GM18870 (cell line): ENCODE measurements around the gene GBF1.

Source experiments
- ATAC-seq: cut with Tn5 transposase; IDR thresholded peaks from one replicate; pipeline ENCODE4 v1.9.1; 2021; ENCODE audit warnings: moderate library complexity; ENCODE audit not compliant: unreplicated experiment

Gene GBF1

GRCh38 chr10:102420714-102421506 is 175.6 kb downstream of the GBF1 start, which contains the start of gene FBXL15:
Gene FBXL15, plus strand, starts transcription at chr10:102420836. Its CDS starts 294 bp downstream, at chr10:102421130.
- ATAC-seq: peak; percentile 67

- ATAC-seq: no peak
Observed at GRCh38 chr10:102421507-102421756, 176.1 kb downstream of the GBF1 start.

GRCh38 chr10:102421757-102422512 is 176.6 kb downstream of the GBF1 start:
- ATAC-seq: peak; percentile 1

GRCh38 chr10:102422545-102423129 is 177.3 kb downstream of the GBF1 start:
- no peak for ATAC-seq

GRCh38 chr10:102423372-102423968 is 178.1 kb downstream of the GBF1 start:
- no peak for ATAC-seq

GRCh38 chr10:102424145-102424544 is 178.8 kb downstream of the GBF1 start:
- no peak for ATAC-seq

GRCh38 chr10:102424916-102425315 is 179.6 kb downstream of the GBF1 start:
- no peak for ATAC-seq

GRCh38 chr10:102425444-102425843 is 180.1 kb downstream of the GBF1 start:
- ATAC-seq: no peak

GRCh38 chr10:102426803-102427287 is 181.5 kb downstream of the GBF1 start:
- no peak for ATAC-seq

GRCh38 chr10:102429468-102429867 is 184.1 kb downstream of the GBF1 start:
- no peak for ATAC-seq

GRCh38 chr10:102431452-102432124 is 186.3 kb downstream of the GBF1 start:
- no peak for ATAC-seq
